ENCODE measurements around the gene XRN2. TPM values are rescaled to one million over a fixed set of nuclear protein-coding genes. Genes with fewer than 3 reads are reported as not detected.

The XRN2 gene
- 55.8 and 63.2 TPM in 2 replicates for total RNA-seq

- DNase-seq (ENCODE audit: low read depth in 2 of 2) = peak; percentile 97
Observed at GRCh38 chr20:21303061-21303871, at the start of gene XRN2. Gene XRN2, plus strand, starts transcription at chr20:21303331. Its CDS starts 68 bp downstream, at chr20:21303399.

- DNase-seq (ENCODE audit: low read depth in 2 of 2) = no peak
Observed at GRCh38 chr20:21257192-21257591, 45.9 kb upstream of the XRN2 start.

- no peak for DNase-seq (ENCODE audit: low read depth in 2 of 2)
Observed at GRCh38 chr20:21258411-21258810, 44.7 kb upstream of the XRN2 start.

GRCh38 chr20:21259346-21259745, 43.8 kb upstream of the XRN2 start:
- DNase-seq (ENCODE audit: low read depth in 2 of 2) = no peak

- DNase-seq (ENCODE audit: low read depth in 2 of 2) = no peak
Observed at GRCh38 chr20:21262812-21263211, 40.3 kb upstream of the XRN2 start.

- no peak for DNase-seq (ENCODE audit: low read depth in 2 of 2)
Observed at GRCh38 chr20:21265261-21266190, 37.6 kb upstream of the XRN2 start.

GRCh38 chr20:21266191-21266536, 37.0 kb upstream of the XRN2 start:
- no peak for DNase-seq (ENCODE audit: low read depth in 2 of 2)

- DNase-seq (ENCODE audit: low read depth in 2 of 2) = no peak
Observed at GRCh38 chr20:21269772-21270171, 33.4 kb upstream of the XRN2 start.

GRCh38 chr20:21270806-21271205, 32.3 kb upstream of the XRN2 start:
- no peak for DNase-seq (ENCODE audit: low read depth in 2 of 2)

- DNase-seq (ENCODE audit: low read depth in 2 of 2) = no peak
Observed at GRCh38 chr20:21272279-21272678, 30.9 kb upstream of the XRN2 start.

GRCh38 chr20:21272679-21273078, 30.5 kb upstream of the XRN2 start:
- no peak for DNase-seq (ENCODE audit: low read depth in 2 of 2)

- DNase-seq (ENCODE audit: low read depth in 2 of 2) = peak in 1 of 2 donors; percentile 6
Observed at GRCh38 chr20:21273755-21274386, 29.3 kb upstream of the XRN2 start.

- DNase-seq (ENCODE audit: low read depth in 2 of 2) = no peak
Observed at GRCh38 chr20:21278829-21279228, 24.3 kb upstream of the XRN2 start.

GRCh38 chr20:21279706-21280521, 23.2 kb upstream of the XRN2 start:
- no peak for DNase-seq (ENCODE audit: low read depth in 2 of 2)

- no peak for DNase-seq (ENCODE audit: low read depth in 2 of 2)
Observed at GRCh38 chr20:21280522-21281016, 22.6 kb upstream of the XRN2 start.

GRCh38 chr20:21286775-21287174, 16.4 kb upstream of the XRN2 start:
- peak; percentile 58 to 62 for DNase-seq (ENCODE audit: low read depth in 2 of 2)

- DNase-seq (ENCODE audit: low read depth in 2 of 2) = no peak
Observed at GRCh38 chr20:21288587-21289370, 14.4 kb upstream of the XRN2 start.

- DNase-seq (ENCODE audit: low read depth in 2 of 2) = no peak
Observed at GRCh38 chr20:21289651-21290050, 13.5 kb upstream of the XRN2 start.

- DNase-seq (ENCODE audit: low read depth in 2 of 2) = peak in 1 of 2 donors; percentile 35
Observed at GRCh38 chr20:21291026-21291425, 12.1 kb upstream of the XRN2 start.

- no peak for DNase-seq (ENCODE audit: low read depth in 2 of 2)
Observed at GRCh38 chr20:21294755-21295154, 8.4 kb upstream of the XRN2 start.
